Choroid plexus epithelial cell (primary cell): Measurements from ENCODE around the gene COPG1.
"Not testable (repeated sequence)": the region's sequence is repeated elsewhere in the genome, so short reads cannot be mapped to it uniquely, and the experiment has no call there.

Source experiments
- DNase-seq: peaks from one replicate; pipeline ENCODE4 v3.0.0-alpha.2; 2010; ENCODE audit warnings: low read depth
- H3K4me3 ChIP-seq: 2 replicates; pipeline ENCODE4 v1.5.1; 2011; ENCODE audit warnings: low read depth, mild to moderate bottlenecking, control low read depth, low read length, moderate library complexity
- TF ChIP-seq, protein P1 (sequence below): conservative IDR thresholded peaks from 2 replicates; pipeline ENCODE4 v1.5.1; 2011; ENCODE audit warnings: low read depth, mild to moderate bottlenecking, control low read depth, inconsistent platforms, low read length, moderate library complexity

COPG1 gene

DNA sequence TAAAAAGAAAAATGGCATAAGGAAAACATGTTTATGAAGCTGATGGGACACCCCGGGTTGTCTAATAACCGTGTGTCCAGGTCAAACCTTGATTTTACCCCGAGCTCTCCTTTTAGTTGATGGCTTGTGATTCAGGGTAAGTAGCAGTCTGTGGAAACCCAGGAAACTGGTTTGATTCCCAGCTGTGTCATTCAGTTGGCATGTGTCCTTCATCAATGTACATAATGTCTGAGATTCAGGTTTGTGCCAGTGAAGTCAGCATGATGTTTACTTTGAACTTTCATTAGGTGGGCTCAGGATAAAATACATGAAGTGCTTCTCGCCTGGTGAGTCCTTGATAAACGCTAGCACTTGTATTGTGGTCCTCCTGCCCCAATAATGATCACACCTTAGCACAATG, 4.3 kb upstream of the COPG1 start:
- DNase-seq, result no peak
- TF ChIP-seq, protein P1, sequence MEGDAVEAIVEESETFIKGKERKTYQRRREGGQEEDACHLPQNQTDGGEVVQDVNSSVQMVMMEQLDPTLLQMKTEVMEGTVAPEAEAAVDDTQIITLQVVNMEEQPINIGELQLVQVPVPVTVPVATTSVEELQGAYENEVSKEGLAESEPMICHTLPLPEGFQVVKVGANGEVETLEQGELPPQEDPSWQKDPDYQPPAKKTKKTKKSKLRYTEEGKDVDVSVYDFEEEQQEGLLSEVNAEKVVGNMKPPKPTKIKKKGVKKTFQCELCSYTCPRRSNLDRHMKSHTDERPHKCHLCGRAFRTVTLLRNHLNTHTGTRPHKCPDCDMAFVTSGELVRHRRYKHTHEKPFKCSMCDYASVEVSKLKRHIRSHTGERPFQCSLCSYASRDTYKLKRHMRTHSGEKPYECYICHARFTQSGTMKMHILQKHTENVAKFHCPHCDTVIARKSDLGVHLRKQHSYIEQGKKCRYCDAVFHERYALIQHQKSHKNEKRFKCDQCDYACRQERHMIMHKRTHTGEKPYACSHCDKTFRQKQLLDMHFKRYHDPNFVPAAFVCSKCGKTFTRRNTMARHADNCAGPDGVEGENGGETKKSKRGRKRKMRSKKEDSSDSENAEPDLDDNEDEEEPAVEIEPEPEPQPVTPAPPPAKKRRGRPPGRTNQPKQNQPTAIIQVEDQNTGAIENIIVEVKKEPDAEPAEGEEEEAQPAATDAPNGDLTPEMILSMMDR, result no peak
- no peak overlapping the region for H3K4me3 ChIP-seq

DNA sequence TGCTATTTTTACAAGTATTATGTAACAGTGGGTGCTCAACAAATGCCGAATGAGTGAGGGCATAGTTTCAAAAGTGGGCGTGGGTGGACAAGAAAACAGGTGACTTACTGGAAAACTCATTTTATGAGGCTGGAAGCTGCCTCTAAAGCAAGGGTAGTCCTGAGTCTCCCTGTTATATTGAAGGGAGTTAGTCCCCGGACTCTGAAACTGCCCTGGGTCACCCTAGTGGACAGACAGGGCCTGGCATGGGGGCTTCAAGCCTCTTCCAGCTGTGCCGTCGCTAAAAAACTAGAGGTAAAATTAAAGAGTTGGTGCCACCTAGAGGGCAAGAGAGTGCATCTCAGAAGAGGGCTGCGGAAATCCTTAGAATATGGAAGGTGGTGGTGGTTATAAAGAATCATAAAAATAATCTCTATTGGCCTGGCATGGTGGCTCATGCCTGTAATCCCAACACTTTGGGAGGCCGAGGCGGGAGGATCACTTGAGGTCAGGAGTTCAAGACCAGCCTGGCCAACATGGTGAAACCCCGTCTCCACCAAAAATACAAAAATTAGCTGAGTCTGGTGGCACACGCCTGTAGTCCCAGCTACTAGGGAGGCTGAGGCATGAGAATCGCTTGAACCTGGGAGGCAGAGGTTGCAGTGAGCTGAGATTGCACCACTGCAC, 3.6 kb upstream of the COPG1 start:
- H3K4me3 ChIP-seq, result not testable (repeated sequence)
- TF ChIP-seq, protein P1, result peak; percentile 91
- peak; percentile 93 for DNase-seq

DNA sequence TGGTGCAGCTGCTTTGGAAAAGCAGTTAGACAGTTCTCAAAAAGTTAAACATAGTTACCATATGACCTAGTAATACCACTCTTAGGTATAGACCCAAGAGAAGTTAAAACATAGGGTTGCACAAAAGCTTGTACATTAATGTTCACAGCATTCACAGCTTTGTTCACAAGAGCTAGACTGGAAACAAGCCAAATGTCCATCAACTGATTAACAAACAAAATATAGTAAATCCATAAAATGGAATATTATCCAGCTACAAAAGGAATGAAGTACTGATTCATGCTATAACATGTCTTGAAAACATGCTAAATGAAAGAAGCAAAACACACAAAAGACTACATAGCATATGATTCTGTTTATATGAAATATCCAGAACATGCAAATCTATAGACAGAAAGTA, 2.8 kb upstream of the COPG1 start:
- TF ChIP-seq, protein P1, result no peak
- H3K4me3 ChIP-seq, result no peak overlapping the region
- DNase-seq, result no peak

DNA sequence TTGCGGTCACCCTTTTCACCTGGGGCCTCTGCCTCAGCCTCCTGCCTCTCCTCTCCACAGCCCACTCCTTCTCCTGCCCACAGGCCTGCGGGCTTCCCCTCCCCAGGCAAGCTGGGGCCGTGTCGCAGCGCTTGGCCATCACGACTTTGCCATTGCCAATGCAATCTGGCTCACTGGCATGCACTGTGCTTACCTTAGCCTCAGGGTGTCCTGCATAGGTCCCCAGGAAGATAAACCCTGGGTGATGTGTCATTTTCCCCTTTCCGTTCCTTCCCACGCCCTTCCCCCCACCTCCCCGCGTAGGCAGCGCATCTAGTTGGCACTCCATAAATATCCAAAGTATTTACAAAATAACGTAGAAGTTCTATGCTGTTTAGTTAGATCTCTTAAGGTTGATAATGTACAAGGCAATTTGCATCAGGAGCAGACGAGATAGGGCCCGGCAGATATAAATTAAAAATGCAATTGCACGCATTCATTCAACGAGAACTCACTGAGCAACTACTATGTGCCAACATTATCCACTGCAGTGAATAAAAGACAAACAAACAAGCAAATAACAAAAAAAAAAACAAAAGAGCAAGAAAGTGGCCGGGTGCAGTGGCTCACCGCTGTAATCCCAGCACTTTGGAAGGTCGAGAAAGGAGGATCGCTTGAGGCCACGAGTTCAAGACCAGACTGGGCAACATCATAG, 973 bp upstream of the COPG1 start:
- peak overlapping the region; percentile 80 for H3K4me3 ChIP-seq
- no peak for DNase-seq
- TF ChIP-seq, protein P1, result no peak

DNA sequence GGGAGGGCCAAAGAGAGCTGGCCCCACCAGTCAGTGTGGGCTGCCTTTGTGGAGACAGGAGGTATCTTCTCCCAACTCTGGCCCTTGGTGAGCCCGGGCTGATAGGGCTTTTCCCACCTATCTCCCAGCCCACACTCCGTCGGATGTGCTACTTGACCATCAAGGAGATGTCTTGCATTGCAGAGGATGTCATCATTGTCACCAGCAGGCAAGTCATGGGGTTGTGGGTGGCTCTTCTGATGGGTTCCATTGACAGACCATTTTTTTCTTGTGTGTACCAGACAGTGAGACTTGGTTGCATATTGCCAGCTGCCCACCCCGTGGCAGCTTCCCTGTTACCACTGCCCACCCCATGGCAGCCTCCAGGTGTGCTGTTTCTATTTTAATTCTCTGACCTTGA, 3.3 kb downstream of the COPG1 start:
- TF ChIP-seq, protein P1, result no peak
- no peak for DNase-seq
- no peak overlapping the region for H3K4me3 ChIP-seq

DNA sequence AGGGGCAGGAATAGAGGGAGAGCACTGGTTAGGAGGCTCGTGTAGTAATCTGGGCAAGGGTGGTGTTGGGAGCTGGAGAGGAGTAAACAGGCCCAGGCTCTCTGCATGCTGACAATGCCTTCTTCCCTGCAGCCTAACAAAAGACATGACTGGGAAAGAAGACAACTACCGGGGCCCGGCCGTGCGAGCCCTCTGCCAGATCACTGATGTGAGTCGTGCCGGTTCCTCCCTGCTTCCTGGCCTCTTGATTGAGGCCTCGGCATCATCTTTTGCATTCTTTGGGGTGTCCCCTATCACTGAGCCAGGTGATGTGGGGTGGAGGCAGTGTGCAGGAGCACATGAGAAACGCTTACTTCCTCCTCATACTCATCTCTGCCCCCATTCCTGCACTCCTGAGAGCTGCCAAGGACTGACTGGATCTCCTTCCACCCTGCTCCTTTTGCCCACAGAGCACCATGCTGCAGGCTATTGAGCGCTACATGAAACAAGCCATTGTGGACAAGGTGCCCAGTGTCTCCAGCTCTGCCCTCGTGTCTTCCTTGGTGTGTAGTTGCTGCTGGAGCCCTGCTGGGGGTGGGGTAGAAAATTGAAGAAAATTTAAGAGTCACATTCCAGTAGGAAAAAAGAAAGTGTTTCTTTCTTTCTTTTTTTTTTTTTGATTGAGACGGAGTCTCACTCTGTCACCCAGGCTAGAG, 5.3 kb downstream of the COPG1 start:
- no peak for DNase-seq
- no peak overlapping the region for H3K4me3 ChIP-seq
- TF ChIP-seq, protein P1, result no peak
